Tibial nerve (tissue), 3 donors: ENCODE data around the gene HRAS.

Experiments
- CTCF ChIP-seq, 5 experiments: fragments of 200-600 bp in 3 of 5; fragments of 450-650 bp in 2 of 5; sonication (generic) in 3 of 5; IDR thresholded peaks; one replicate each; pipeline ENCODE4 v1.5.1; 2016 to 2019; ENCODE audit warnings: antibody characterized with exemption in 5 of 5, mild to moderate bottlenecking in 3 of 5, moderate library complexity in 2 of 5
- POLR2A ChIP-seq, 2 donors: fragments of 450-650 bp; IDR thresholded peaks; one replicate each; pipeline ENCODE4 v1.6.1; 2017; ENCODE audit warnings: antibody characterized with exemption in 2 of 2, mild to moderate bottlenecking in 2 of 2, moderate library complexity in 2 of 2

- TF ChIP-seq CTCF (IDR thresholded peaks at IDR 0.05) (no peak), POLR2A (IDR thresholded peaks at IDR 0.05) (no peak)
These were observed 37.6 kb downstream of the HRAS start for GRCh38 chr11:497565-498296.
